Stimulated activated CD8-positive, alpha-beta memory T cell treated with anti-CD3 and anti-CD28 coated beads, Interleukin-12 subunit alpha, Interleukin-12 subunit beta, amount 100 ng/mL, for 24 hours (primary cell): Measurements from ENCODE around the gene RNF39.

Experiments
- DNase-seq: peaks from one replicate; pipeline ENCODE4 v3.0.0-alpha.2; 2020; ENCODE audit errors: extremely low read depth

The RNF39 gene

GRCh38 chr6:30097902-30098768, 22.6 kb upstream of the RNF39 start:
- DNase-seq, result no peak

GRCh38 chr6:30096829-30097228, 21.3 kb upstream of the RNF39 start:
- no peak for DNase-seq

- no peak for DNase-seq
Measured at GRCh38 chr6:30093951-30094661, 18.5 kb upstream of the RNF39 start.

- DNase-seq, result no peak
Measured at GRCh38 chr6:30092852-30093543, 17.4 kb upstream of the RNF39 start.

- no peak for DNase-seq
Measured at GRCh38 chr6:30091577-30092381, 16.2 kb upstream of the RNF39 start.

GRCh38 chr6:30087876-30088275, 12.3 kb upstream of the RNF39 start:
- no peak for DNase-seq

DNA sequence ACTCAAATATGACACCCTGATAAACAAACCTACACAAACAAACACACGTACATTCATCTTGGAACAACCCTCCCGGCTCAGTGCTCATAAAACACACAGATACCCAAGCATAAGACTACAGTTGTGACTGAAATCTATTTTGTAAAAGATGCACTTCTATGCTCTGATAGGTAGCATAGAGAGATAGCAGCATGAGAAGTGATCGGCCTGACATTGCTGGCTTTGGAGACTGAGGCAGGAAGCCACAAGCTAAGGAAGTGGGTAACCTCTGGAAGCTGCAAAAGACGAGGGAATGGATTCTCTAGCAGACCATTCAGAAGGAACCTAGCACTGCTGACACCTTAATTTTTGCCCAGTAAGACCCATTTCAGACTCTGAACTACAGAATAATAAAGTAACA, 1.6 kb upstream of the RNF39 start:
- no peak for DNase-seq

GRCh38 chr6:30075790-30076732, 492 bp upstream of the RNF39 start:
- DNase-seq, result no peak

- DNase-seq, result no peak
Measured at GRCh38 chr6:30074331-30075093, 1.1 kb downstream of the RNF39 start.

GRCh38 chr6:30073489-30074235, 1.9 kb downstream of the RNF39 start:
- DNase-seq, result no peak

DNA sequence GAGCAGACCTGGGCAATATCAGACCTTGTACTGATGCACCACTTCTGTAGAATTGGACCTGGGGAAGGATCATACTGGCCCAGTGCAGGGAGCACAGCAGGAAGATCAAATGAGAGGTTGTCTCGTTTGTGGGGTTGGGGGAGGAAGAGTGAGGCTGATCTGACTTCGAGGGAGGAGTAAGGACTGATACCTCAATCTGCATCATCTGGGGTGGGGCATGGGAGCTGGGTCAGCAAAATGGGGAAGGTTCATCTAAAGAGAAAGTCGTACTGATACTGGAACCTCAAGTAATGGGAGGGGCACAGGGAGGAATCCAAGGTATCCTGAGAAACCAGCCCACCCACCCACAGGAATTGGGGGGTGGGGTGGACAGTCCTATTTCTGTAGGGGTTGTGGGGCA, 3.7 kb downstream of the RNF39 start:
- no peak for DNase-seq

DNA sequence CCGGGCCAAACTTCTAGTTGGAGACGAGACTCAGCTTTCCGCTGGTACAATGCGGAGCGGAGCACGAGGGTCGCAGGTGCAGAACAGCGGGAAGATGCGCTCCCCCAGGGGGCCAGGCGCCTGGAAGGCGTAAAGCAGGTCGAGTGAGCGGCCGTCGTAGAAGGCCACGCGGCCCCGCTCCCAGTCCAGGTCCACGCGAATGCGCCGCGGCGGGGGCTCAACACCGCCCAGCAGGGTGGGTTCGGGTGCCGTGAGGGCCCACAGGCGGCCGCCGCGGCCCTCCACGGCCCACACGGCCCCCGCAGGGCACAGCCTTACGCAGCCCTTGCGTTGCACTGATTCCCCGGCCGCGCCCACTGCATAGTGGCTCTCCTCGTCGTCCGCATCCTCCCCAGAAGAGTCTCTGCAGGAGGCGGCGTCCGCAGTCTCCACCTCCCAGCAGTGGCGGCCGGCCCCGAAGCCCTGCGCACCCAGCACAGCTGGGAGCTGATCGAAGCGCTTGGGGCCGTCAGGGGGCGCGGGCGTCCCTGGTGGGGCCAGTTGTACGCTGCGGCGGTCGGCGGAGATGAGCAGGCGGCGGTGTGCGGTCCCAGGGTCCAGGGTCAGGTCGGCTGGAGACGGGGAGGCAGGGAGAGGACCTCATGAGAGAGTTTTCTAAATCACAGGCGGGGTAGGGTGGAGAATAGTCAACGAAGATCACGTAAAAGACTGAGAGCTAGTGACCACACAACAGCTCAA, 4.3 kb downstream of the RNF39 start:
- DNase-seq, result no peak

DNA sequence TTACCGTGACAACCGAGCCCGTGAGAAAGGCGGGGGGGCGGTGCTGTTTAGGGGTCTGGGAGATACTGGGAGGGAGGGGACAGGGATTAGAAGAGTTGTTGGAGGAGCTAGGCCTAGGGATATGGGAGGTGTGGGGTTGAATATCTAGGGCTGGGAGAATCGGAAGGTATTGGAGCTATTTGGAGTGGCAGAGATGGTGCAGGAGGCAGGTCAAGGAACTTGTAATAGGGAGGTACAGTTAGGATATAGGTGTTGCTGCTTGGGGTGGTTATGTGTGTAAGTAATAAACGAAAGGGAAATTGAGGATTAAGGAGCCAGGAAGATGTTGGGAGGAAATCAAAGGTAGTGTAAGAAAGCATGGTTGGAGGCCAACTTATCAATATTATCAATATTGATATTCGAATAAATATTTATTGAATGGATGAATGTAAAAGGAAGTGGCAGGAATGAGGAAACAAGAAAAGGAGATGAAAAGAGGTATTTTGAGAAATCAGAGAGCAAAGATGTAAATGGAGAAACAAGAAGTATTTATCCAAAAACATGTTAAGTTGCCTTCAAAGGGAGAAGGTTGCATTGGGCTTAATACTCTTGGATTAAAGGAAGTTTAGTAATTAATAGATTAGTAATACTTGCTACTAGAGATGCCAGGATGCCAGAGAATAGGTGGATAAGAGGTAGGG, 8.0 kb downstream of the RNF39 start:
- DNase-seq, result no peak

DNA sequence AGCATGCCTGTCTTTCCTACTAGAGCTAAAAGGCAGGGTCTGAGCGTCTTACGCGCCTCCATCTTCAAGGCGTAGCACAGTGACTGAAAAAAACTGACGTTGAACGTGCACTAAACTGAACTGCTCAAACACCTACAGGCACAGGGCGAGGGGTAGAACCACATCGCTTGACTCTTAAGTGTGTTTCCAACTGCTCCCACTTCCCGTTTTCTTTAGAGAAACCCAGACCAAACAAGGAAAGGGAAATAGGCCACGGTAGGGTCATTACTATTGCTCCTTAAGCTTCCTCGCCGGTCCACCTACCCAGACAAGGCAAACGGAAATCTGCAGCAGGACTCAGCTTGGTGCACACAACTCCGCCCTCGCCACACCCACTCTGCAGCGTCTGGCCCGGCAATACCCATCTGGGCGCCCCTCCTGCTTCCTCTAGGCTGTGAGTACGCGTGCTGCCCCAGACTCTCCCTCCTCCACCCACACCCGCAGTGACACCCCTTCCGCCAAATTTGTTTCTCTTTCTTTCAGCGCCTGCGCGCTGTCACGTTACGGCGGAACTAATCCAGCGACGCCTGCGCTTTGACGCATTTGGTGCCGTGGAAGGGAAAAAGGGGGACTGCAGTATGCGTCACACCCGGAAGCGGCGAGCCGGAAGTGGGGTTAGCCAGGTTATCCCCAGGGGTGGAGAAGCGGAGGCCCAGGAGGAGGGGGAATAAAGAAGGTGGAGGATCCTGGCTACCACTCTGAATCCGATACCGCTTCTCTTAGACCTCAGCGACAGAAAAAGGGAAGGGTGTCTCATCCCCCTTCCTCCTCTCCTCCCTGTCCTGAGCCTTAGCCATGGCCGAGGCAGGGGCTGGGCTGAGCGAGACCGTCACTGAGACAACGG, 8.8 kb downstream of the RNF39 start, which contains the start of gene PPP1R11:
PPP1R11 (plus strand) TSS at position 622 of the 883 bp plus-strand sequence; CDS start at position 835, 213 bp downstream.
- peak; percentile 99 for DNase-seq

DNA sequence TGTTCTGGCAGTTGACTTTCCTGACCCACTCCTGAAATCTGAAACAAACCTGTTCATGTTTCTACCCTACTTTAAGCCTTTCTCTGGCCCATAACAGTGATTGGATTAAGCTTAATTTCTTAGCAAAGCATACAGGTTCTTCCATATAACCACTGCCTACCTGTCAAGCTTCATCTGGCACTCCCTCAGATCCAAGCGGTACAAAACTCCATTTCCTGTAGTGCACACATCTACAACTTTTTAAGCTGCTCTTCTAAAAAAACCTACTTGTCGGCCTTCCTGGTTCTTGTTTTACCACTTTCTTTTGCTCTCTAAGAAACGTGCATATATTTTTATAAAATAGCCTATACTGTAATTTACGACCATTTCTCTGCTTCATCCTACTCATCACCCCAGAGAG, 9.5 kb downstream of the RNF39 start:
- no peak for DNase-seq

- no peak for DNase-seq
Measured at GRCh38 chr6:30063315-30063714, 12.3 kb downstream of the RNF39 start.
